ENCODE measurements around the gene F5. TPM values are rescaled to one million over a fixed set of nuclear protein-coding genes. Genes with fewer than 3 reads are reported as not detected.

Gene F5
- not detected in 2 replicates for total RNA-seq

GRCh38 chr1:169586395-169587255 lies at the start of gene F5:
Gene F5 (minus strand): TSS chr1:169586481. CDS start chr1:169586386, 95 bp downstream.

GRCh38 chr1:169630006-169630405 lies 43.7 kb upstream of the F5 start, which contains the start of gene SELP:
Gene SELP (minus strand): TSS chr1:169630124. CDS start chr1:169630074, 50 bp downstream.

GRCh38 chr1:169485431-169486280 lies 100.6 kb downstream of the F5 start, which contains the start of gene SLC19A2:
Gene SLC19A2 (minus strand): TSS chr1:169485944. CDS start chr1:169485766, 178 bp downstream.

Other genes with a start within 250 kb of the F5 start
- gene NME7, start 218.7 kb downstream of the F5 start, total RNA-seq: 28.3 and 48.7 TPM in 2 replicates
- gene BLZF1, start 218.3 kb downstream of the F5 start, total RNA-seq: 28.7 and 33.7 TPM in 2 replicates
- 0.86 and 1.1 TPM in 2 replicates for gene CCDC181, start 159.0 kb downstream of the F5 start, total RNA-seq
- 6.6 and 6.9 TPM in 2 replicates for gene SLC19A2, start 100.5 kb downstream of the F5 start, total RNA-seq
- gene SELP, start 43.6 kb upstream of the F5 start, total RNA-seq: not detected in 2 replicates
- not detected in 2 replicates for gene SELL, start 125.1 kb upstream of the F5 start, total RNA-seq
- not detected in 2 replicates for gene SELE, start 147.6 kb upstream of the F5 start, total RNA-seq
- 6.9 and 17.6 TPM in 2 replicates for gene METTL18, start 208.4 kb upstream of the F5 start, total RNA-seq

Data from myometrial cell (primary cell).